Bone marrow (tissue), 2 donors: Measurements from ENCODE around the gene MAST3.

Source experiments
- DNase-seq, 2 donors: peaks; one replicate each; lab custom pipeline; 2025; lab: John Stamatoyannopoulos, UW

The MAST3 gene

GRCh38 chr19:18097217-18097992 is at the start of gene MAST3:
MAST3 (plus strand) TSS chr19:18097778; CDS start chr19:18097793, 15 bp downstream.
- peak in 1 of 2 donors; percentile 57 for DNase-seq

GRCh38 chr19:18049385-18049784 is 48.2 kb upstream of the MAST3 start:
- DNase-seq, result no peak

- DNase-seq, result no peak
Observed at GRCh38 chr19:18051887-18052286, 45.7 kb upstream of the MAST3 start.

DNA sequence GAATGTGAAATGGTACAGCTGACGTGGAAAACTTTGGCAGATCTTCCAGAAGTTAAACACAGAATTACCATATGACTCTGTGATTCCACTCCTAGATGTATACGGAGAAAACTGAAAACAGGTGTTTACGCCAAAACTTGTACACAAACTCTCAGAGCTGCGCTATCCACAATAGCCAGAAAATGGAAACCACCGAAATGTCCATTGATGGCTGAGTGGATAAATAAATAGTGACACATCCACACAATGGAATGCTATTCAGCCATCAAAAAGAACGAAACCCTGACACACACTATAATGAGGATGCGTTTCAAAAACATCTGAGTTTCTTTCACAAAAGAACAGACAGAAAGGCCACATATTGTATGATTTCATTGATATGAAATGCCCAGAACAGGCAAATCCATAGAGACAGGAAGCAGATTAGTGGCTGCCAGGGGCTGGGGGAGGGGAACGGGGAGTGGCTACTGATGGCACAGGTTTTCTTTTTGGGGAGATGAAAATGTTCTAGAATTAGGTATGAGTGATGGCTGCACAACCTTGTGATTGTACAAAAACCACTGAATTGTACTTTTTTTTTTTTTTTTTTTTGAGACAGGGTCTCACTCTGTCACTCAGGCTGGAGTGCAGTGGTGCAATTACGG is 43.9 kb upstream of the MAST3 start:
- no peak for DNase-seq

- DNase-seq, result no peak
Observed at GRCh38 chr19:18055967-18056366, 41.6 kb upstream of the MAST3 start.

DNA sequence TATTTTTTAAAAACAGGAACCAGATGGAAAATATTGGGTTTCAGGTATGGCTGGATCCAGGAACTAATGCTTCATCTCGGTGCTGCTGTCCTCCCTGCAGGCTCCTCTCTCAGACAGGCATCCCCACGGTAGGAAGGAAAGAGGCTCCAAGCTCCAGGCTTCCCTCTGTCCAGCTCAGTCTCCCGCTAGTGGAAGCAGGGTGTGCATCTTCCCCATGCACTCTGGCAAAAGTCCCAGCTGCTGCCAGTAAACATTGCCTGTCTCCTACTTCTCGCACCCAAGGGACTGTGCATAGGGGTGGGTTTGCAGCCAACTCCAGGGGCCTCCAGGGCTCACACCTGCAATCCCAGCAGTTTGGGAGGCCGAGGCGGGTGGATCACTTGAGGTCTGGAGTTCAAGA is 40.0 kb upstream of the MAST3 start:
- no peak for DNase-seq

- DNase-seq, result peak; percentile 56 to 92
Observed at GRCh38 chr19:18058208-18059009, 39.2 kb upstream of the MAST3 start.

- DNase-seq, result no peak
Observed at GRCh38 chr19:18059297-18059696, 38.3 kb upstream of the MAST3 start.

DNA sequence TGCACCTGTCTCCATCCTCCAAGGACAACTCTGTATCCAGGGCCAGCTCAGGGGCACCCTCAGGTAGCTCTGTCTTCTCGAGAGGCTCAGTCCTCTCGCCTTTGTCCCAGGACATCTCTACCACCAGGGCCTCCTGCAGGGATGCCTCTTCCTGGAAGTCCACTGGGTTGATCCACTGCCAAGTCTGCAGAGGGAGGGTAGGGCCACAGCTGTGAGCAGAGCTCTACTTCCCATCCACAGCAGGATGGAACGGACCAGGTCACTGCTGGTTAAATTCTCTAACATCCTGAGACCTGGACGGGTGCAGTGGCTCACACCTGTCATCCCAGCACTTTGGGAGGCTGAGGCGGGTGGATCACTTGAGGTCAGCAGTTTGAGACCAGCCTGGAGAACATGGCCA is 37.7 kb upstream of the MAST3 start:
- no peak for DNase-seq

DNA sequence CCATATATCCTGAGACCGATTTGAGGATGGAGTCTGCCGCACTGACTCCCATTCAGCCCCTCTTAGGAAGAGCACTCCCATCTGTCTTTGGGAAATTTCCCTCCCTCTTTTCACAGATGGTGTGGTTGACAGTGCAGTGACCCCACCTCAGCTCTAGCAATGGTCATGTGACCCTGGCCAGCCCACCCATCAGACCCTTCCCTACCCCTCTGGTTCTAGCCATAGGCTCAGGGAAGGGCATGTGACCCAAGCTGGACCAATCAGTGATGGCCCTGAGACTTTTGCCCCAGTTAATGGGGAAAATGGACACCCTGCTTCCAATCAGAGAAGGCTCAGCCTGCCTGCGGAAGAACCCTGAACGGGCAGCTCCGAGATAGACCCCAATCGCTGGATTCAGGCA is 37.1 kb upstream of the MAST3 start:
- no peak for DNase-seq

DNA sequence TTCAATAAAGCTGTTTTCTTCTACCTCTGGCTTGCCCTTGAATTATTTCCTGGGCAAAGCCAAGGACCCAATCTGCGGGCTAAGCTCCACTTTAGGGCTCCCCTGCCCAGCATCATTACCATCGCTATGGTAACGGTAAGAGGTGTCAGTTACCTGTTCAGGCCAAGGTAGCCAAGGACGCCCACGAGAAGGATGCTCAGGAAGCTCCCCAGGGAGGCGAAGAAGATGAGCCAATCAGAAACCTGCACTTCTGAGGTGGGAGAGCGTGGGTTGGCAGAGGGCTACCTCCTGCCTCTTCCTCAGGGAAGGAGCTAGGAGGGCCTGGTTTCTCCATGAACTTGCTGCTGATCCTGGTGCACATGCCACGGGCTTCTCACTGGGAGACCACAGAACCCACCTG is 35.5 kb upstream of the MAST3 start:
- DNase-seq, result no peak

DNA sequence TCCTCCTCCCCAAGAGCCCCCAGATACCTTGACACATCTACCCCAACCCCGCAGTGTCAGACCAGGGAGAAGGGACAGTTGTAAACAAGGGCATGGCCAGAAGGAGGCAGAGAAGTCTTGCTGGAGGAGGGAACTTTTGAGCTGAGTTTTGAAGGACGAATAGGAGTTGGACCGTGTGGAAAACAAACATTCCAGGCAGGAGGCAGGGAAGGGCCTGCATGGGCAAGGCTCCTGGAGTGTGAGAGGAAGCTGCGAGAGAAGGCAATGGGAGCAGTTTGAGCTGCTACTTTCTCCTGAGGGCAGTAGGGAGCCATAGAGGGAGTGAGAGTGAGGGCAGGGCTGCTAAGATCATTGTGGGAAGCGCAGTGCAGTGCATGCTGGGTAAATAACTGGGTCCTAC is 34.1 kb upstream of the MAST3 start:
- DNase-seq, result no peak

- DNase-seq, result no peak
Observed at GRCh38 chr19:18065173-18065495, 32.4 kb upstream of the MAST3 start.

DNA sequence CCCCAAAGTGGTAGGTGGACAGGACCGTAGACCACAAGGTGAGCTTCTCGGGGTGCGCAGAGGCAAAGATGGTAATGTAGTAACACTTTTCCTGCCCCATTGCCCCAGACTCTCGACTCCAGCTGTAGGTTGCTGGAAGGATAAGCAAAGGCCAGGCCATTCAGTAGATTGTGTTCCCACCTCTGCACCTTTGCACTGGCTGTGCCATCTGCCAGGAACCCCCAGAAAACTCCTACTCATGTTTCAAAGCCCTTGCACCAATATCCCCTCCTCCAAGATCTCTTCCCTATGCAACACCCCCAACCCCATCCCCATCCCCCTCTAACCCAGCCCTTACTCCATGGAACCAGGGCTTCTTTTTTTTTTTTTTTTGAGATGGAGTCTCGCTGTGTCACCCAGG is 29.2 kb upstream of the MAST3 start:
- DNase-seq, result no peak

DNA sequence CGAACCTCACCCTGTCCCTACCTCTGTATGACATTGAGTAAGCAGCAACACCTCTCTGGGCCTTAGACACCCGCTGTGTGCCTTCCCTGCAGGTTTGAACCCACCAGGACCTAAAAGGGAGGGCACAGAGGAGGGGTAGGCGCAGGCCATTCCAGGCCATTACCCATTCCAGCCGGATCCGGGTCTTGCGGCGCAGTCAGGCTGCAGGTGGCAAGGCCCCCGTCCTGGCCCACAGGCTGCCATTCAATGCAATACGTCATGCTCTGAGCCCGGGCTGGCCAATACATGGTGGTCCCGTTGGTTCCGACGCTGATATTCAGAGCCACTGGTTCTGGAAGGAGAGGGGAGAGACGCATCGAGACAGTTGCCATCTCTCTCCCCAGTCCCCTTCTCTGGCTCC is 28.2 kb upstream of the MAST3 start:
- DNase-seq, result no peak

DNA sequence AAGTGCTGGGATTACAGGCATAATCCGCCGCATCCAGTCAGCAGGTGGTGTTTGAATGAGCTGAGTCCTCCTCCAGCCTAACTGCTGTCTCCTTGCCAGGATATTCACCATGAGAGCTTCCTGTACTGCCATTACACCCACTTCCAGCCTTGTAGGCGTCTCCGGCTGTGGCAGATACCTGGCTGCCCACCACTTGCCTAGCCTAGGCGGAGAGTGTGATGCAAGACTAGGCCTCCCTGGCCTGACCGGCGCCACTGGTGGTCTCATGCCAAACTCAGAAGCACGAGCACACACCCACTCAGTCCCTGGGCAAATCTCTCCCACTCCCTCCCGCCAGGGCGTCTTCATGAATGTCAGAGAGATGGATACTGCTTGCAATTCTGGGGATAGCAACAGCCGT is 27.4 kb upstream of the MAST3 start:
- DNase-seq, result no peak

- DNase-seq, result no peak
Observed at GRCh38 chr19:18072335-18072734, 25.2 kb upstream of the MAST3 start.

DNA sequence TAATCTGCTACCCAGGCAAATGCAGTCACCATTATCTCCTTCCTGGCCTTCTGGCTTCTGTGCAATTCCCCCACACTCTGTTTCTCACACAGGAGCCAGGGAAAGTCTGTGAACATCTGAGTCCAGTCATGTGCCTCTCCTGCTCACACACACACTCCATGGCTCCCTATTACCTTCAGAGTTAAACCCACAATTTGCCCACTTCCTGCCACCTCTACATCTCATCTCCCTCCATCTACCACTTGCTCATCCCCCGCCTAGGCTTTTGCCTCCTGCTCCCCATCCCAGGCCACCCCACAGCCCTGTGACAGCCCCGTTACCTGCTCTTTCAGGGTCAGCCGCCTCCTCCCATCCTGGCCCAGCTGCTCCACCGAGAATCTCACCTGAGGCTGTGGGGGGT is 24.4 kb upstream of the MAST3 start:
- no peak for DNase-seq

DNA sequence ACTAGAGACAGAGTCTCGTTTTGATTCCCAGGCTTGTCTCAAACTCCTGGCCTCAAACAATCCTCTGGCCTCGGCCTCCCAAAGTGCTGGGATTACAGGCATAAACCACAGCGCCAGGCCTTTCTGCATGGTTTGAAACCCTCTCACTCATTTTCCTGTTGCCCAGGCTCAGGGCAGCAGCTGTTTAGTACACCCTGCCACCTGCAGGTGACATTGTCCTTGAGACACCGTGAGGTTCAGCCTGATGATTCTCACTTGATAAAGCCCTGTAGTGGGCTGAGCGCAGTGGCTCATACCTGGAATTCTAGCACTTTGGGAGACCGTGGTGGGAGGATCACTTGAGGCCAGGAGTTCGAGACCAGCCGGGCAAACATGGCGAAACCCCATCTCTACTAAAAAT is 23.4 kb upstream of the MAST3 start:
- no peak for DNase-seq

GRCh38 chr19:18083929-18084684 is 13.5 kb upstream of the MAST3 start:
- DNase-seq, result no peak

DNA sequence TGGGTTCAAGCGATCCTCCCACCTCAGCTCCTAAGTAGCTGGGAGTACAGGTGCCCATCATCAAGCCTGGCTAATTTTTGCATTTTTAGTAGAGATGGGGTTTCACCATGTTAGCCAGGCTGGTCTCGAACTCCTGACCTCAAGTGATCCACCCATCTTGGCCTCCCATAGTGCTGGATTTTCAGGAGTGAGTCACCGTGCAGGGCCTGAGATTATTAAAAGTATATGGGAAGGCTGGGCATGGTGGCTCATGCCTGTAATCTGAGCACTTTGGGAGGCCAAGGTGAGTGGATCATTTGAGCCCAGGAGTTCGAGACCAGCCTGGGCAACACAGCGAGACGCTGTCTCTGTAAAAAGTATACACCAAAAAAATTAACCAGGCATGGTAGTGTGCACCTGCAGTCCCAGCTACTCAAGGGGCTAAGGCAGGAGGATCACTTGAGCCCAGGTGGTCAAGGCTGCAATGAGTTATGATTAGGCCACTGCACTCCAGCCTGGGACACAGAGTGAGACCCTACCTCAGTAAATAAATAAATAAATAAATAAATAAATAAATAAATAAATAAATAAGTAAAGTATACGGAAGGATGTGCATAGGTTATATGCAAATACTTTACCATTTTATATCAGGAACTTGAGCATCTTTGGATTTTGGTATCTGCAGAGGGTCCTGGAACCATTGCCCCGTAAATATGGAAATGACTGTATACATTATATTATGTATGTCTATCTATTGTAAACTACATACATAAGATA is 11.7 kb upstream of the MAST3 start:
- DNase-seq, result no peak
